Dendritic cell treated with granulocyte-macrophage colony-stimulating factor and Interleukin-4, amounts not matched to agents 40 ng/mL and 50 ng/mL, for 4 days (primary cell): Measurements from ENCODE around the gene ABCB11.
"Not testable (repeated sequence)": the region's sequence is repeated elsewhere in the genome, so short reads cannot be mapped to it uniquely, and the experiment has no call there.

Experiments used
- H3K27ac Mint-ChIP-seq: one replicate; pipeline ENCODE4 v1.8.0; 2022; ENCODE audit warnings: mild to moderate bottlenecking, mixed read lengths
- H3K27me3 Mint-ChIP-seq: one replicate; pipeline ENCODE4 v1.8.0; 2022; ENCODE audit warnings: mild to moderate bottlenecking, mixed read lengths
- H3K36me3 Mint-ChIP-seq: one replicate; pipeline ENCODE4 v1.8.0; 2022; ENCODE audit warnings: low read depth, mixed read lengths
- H3K4me1 Mint-ChIP-seq: one replicate; pipeline ENCODE4 v1.8.0; 2022; ENCODE audit warnings: low read depth, mixed read lengths
- H3K4me3 Mint-ChIP-seq: one replicate; pipeline ENCODE4 v1.8.0; 2022; ENCODE audit warnings: mild to moderate bottlenecking, moderate library complexity, mixed read lengths
- H3K9me3 Mint-ChIP-seq: one replicate; pipeline ENCODE4 v1.8.0; 2022; ENCODE audit warnings: mixed read lengths
- intact Hi-C: fragments of 100-400 bp; cut with micrococcal nuclease; formaldehyde crosslinking; loops from one replicate; pipeline ENCODE4 v1.15.0; 2022

ABCB11 gene

DNA sequence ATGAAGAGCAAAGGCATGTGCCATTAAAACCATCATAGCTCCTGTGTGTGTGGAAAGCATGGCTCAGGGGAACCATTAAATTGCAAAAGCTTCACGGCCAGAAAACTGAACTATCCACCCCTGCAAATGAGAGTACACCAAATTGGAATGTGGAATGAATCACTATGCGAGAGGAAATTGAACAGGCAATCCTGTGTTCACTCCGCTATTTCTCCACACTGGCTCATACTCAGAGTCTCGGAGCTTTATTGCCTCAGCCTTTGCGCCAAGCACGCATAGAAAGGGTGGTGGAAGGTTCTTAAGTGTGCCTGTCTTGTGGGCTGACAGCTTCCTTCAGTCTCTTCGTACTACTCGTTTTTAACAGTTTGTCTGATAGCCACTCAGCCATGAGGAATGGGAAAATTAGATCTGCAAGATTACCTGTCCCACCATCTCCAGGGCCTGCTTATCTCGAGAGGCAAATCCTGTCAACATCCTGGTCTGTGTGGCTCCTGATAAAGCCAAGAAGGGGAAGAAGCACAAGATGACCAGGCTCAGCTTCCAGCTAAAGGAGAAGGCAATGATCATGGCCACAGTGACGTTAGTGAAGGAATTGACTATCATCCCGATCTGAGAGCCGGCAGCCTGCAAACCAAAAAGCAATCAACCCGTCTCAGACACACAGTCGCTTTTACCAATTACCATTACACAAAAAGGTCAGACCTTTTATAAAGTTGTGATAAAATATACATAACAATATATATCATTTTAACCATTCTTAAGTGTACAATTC is 95.1 kb downstream of the ABCB11 start:
- Mint-ChIP-seq H3K4me3 (no peak overlapping the region), H3K27ac (no peak overlapping the region), H3K4me1 (peaks cover 10% of the 10 kb centered on the region), H3K36me3 (no peaks in the 10 kb centered on the region), H3K27me3 (peaks cover 5% of the 10 kb centered on the region), H3K9me3 (no peaks in the 10 kb centered on the region)
- intact Hi-C loops, result no loop called here

DNA sequence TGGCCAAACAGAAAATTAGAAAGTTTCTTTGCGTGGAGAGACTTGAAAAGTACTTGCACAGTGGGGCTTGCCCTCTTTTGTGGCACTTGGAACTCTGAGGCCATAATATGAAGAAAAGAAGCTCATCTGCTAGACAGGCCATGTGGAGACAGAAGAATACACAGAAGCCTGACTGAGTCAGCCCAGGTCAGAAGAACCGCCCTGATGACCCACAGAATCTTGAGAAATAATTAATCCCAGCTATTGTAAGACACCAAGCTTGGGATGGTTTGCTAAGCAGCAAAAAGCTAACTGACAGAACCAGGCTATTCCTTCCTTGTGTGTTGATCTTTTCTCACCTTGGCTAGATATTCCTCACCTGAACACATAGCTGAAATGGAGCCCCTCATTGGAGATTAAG is 96.3 kb downstream of the ABCB11 start:
- no peak overlapping the region for H3K27ac Mint-ChIP-seq
- no peak overlapping the region for H3K4me3 Mint-ChIP-seq
- peaks cover 10% of the 10 kb centered on the region for H3K4me1 Mint-ChIP-seq
- H3K9me3 Mint-ChIP-seq, result no peaks in the 10 kb centered on the region
- intact Hi-C loops, result no loop called here
- peaks cover 5% of the 10 kb centered on the region for H3K27me3 Mint-ChIP-seq
- H3K36me3 Mint-ChIP-seq, result no peaks in the 10 kb centered on the region

DNA sequence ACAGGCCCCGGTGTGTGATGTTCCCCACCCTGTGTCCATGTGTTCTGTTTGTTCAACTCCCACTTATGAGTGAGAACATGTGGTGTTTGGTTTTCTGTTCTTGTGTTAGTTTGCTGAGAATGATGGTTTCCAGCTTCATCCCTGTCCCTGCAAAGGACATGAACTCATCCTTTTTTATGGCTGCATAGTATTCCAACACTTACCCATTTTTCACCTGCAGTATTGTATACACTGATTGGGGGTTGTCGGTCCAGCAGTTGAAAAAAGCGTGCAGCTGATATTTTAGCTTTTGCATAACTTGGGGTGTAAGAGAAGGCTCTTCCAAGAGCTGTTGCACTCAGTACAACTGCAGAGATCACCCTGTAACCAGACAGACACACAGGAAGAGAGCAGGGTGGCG is 99.0 kb downstream of the ABCB11 start:
- not testable (repeated sequence) for H3K27me3 Mint-ChIP-seq, H3K4me3 Mint-ChIP-seq

DNA sequence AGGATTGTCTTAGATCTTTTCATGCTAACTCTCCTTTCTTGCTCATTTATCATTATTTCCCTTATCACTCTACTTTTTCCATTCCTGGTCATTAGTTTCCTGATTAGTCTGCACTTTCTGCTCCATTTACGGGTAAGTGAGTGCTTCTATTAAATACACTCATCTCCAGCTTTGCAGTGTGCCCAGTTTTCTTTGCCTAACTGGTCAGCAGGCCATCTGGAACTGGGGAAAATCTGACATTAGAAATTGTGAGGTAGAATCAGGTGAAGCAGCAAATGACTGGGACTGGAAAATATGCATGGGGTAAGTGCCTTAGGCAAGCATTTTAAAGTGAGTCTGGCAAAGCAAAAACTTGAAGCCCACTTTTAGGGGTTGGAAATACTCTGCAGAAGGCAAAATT is 100.9 kb downstream of the ABCB11 start:
- H3K27me3 Mint-ChIP-seq, result peaks cover 2% of the 10 kb centered on the region

More for the DNA sequence above, 99.0 kb downstream of the ABCB11 start:
- H3K4me1 Mint-ChIP-seq, H3K36me3 Mint-ChIP-seq, intact Hi-C loops, H3K27ac Mint-ChIP-seq, H3K9me3 Mint-ChIP-seq: not testable (repeated sequence)

DNA sequence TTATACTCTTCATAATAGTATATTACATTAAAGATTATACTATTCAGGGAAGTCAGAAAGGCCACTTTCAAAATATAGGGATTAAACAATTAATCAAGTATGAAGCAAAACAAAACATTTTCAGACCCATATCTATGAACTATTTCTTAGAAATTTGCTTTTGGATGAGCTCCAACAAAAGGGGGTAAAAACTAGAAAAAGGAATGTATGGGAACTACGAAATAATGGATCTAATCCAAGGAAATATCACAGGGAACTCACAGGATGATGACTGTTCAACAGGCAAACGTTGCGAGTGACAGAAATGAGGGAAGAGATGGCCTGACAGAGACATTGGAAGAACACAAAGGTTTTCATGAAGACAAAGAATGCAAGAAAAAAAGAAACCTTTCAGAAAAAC is 102.1 kb downstream of the ABCB11 start:
- Mint-ChIP-seq H3K27ac (no peak overlapping the region), H3K36me3 (no peaks in the 10 kb centered on the region), H3K27me3 (peaks cover 2% of the 10 kb centered on the region), H3K4me1 (no peaks in the 10 kb centered on the region), H3K4me3 (no peak overlapping the region), H3K9me3 (no peaks in the 10 kb centered on the region)
- intact Hi-C loops, result no loop called here

More for the DNA sequence above, 100.9 kb downstream of the ABCB11 start:
- intact Hi-C loops, result no loop called here
- H3K4me1 Mint-ChIP-seq, result no peaks in the 10 kb centered on the region
- no peak overlapping the region for H3K4me3 Mint-ChIP-seq
- no peaks in the 10 kb centered on the region for H3K9me3 Mint-ChIP-seq
- H3K36me3 Mint-ChIP-seq, result no peaks in the 10 kb centered on the region
- no peak overlapping the region for H3K27ac Mint-ChIP-seq

DNA sequence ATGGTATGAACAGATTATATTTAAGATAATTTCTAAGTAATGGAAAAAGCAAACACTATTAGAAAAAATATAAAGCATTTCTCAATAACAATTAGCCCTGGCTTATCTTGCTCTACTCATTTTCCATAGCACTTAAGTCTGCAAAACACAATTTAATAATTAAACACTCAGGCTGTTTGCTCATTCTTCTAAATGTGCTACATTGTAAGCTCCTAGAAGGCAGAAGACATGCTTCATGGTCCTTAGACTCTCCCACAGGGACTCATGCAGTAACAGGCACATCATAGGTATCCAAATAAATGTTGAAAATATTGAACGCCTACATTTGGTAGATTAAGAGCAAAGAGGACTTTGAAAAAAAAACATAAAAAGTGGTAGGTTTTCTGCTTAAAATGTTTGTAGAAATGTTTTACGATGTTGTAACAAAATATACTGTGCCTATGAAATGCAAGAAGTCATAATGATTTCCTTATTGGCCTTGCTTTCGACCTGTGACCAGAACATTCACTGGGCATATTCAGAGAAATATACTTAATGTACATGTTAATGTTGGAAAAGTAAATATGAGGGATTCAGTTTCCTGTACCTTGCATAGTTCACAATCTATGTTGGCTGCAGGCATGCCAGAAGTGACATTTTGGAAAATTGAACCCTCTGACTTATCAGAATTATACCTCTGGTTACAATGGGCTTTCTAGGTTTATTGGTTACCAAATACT is 102.9 kb downstream of the ABCB11 start:
- Mint-ChIP-seq H3K9me3 (no peaks in the 10 kb centered on the region), H3K4me1 (no peaks in the 10 kb centered on the region), H3K27ac (no peak overlapping the region), H3K27me3 (peaks cover 2% of the 10 kb centered on the region), H3K36me3 (no peaks in the 10 kb centered on the region), H3K4me3 (no peak overlapping the region)
- intact Hi-C loops, result no loop called here

DNA sequence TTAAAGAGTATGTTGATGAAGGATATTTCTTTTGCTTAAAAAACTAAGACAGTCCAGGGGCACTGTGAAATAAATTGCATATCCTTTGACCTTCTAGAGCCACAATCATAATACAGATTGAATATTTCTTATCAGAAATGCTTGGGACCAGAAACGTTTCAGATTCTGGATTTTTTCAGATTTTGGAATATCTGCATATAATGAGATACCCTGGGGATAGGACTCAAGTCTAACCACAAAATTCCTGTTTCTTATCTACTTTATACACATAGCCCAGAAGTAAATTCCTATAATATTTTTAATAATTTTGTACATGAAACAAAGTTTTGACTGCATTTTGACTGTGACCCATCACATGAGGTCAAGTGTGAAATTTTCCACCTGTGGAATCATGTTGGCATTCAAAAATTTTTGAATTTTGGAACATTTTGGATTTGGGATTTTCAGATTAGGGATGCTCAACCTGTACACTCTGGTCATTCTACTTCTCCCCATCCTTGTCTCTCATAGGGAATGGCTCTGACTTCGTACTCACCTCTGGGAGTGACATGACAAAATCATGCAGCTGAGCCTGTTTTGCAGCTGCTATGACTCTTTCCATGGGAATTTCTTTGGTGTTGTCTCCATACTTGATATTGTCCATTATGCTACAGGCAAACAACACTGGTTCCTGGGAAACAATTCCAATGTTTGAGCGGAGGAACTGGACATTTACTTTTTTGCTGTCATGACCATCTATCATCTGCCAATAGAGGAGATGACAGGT is 104.3 kb downstream of the ABCB11 start:
- intact Hi-C loops, result no loop called here
- Mint-ChIP-seq H3K4me3 (no peak overlapping the region), H3K27ac (no peak overlapping the region), H3K4me1 (no peaks in the 10 kb centered on the region), H3K36me3 (no peaks in the 10 kb centered on the region), H3K9me3 (no peaks in the 10 kb centered on the region), H3K27me3 (no peaks in the 10 kb centered on the region)

DNA sequence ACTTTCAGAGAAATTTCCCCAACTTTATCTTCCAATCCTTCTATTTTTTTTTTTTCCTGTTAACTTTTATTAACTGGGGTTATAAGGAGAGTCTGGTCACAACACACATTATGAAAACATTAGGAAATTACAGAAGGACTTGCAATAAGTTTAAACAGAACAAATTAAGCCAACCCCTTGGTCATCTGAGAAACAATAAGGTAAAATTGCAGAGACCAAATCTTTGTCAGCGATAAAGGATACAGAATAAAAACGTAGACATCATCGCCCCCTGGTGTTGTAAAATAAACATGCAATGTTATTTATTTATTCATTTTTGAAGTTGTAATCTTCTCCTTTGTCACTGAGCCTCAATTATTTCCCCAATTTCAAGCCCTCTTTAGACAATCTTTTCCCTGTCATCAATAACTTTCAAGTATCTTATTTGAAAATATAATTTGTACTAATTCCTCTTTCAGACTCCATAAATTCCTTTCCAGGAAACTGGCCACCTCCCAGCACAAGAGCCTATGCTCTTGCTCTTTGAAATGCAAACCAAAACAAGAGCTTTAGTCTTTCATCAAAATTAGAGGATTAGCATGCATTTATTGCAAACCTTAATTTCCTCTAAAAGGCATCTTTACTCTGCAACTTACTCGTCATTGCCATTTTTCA is 110.5 kb downstream of the ABCB11 start:
- H3K4me1 Mint-ChIP-seq, result no peaks in the 10 kb centered on the region
- H3K36me3 Mint-ChIP-seq, result no peaks in the 10 kb centered on the region
- H3K9me3 Mint-ChIP-seq, result no peaks in the 10 kb centered on the region
- intact Hi-C loops, result loop anchor here (1.0 to 2.0 kb wide), 2 partner anchors 574 to 784 kb away; no protein-coding TSS in a partner anchor
- no peak overlapping the region for H3K27ac Mint-ChIP-seq
- no peaks in the 10 kb centered on the region for H3K27me3 Mint-ChIP-seq
- no peak overlapping the region for H3K4me3 Mint-ChIP-seq

DNA sequence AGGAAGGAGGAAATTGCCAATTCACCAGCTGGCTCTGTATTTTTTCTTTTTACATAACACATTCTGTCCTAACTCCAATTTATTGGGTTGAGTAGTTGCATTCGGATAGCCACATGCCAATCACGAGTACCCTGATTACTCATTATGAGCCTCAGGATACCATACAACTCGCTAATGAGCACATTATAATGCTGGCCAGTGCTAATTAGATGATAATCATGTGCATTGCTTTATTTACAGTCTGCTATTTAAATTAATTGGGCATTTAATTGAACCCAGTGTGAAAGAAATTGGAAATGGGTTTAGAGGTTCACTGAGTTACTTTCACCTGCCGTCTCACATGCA is 114.8 kb downstream of the ABCB11 start:
- H3K4me1 Mint-ChIP-seq, result peaks cover 11% of the 10 kb centered on the region
- peaks cover 14% of the 10 kb centered on the region for H3K27me3 Mint-ChIP-seq
- intact Hi-C loops, result loop anchor here (10.0 kb wide), 2 partner anchors 142 to 672 kb away; partner anchors contain the start of gene STK39
- H3K27ac Mint-ChIP-seq, result no peak overlapping the region
- H3K9me3 Mint-ChIP-seq, result no peaks in the 10 kb centered on the region
- H3K4me3 Mint-ChIP-seq, result no peak overlapping the region
- no peaks in the 10 kb centered on the region for H3K36me3 Mint-ChIP-seq

DNA sequence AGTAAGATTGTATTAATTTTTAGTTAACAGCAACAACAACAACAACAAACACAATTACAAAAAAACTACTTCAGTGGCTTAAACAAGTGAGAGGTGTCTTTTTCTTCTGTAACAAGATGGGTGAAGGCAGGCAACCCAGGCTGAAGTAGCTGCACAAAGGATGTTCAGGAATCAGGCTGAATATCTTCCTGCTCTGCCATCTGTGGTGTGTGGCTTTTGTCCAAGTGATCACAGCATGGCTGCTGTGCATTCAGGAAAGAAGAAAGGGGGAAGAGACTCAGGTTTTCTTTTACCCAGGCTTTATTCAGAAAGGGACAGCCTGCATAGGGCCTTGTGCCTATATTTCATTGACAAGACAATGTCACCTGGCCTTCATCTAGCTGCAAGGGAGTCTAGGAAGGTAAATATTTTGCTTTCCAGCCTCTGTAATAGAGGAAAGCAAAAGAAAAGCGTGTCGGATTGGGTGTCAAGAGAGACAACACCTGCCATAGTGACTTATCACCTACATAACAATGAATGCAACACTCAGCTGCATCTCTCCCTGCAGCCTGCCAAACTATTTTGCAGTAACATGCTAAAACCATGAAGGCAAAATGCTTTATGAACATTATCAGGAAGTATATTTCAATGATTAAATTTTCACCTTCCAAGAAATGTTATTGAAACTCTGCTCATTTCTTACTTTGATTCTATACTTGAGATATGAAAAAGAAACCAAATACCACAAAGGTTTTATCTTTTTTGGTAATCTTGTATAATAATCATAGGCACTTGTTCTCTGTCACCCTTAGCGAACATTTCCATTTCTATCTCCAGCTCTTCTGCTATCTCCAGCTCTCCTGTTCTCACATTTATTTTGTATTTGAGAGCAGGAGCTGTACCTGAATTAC is 115.4 kb downstream of the ABCB11 start:
- H3K4me1 Mint-ChIP-seq, result peaks cover 11% of the 10 kb centered on the region
- H3K4me3 Mint-ChIP-seq, result no peak overlapping the region
- H3K9me3 Mint-ChIP-seq, result no peaks in the 10 kb centered on the region
- intact Hi-C loops, result loop anchor here (10.0 kb wide), 2 partner anchors 141 to 671 kb away; partner anchors contain the start of gene STK39
- no peak overlapping the region for H3K27ac Mint-ChIP-seq
- no peaks in the 10 kb centered on the region for H3K36me3 Mint-ChIP-seq
- peaks cover 14% of the 10 kb centered on the region for H3K27me3 Mint-ChIP-seq

DNA sequence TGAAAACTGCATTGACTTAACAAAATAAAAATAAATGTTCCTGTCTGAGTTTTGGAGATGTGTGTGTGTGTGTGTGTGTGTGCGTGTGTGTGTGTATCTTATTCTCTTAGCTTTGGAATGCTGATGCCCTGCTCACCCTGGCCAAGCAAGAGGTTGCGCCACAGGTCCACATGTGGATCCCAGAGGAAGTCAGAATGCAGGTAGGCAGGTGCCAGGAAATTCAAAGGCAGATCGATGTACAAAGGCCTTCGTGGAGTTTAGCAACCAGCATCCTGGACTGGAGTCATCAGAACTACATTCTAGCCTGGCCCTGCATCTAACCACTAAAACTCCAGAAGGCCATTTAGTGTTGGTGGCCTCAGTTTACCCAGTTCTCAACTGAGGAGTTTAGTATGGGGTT is 117.6 kb downstream of the ABCB11 start:
- H3K4me1 Mint-ChIP-seq, result peaks cover 11% of the 10 kb centered on the region
- no peak overlapping the region for H3K4me3 Mint-ChIP-seq
- no peaks in the 10 kb centered on the region for H3K9me3 Mint-ChIP-seq
- no peak overlapping the region for H3K27ac Mint-ChIP-seq
- H3K27me3 Mint-ChIP-seq, result peaks cover 14% of the 10 kb centered on the region
- H3K36me3 Mint-ChIP-seq, result no peaks in the 10 kb centered on the region
- intact Hi-C loops, result loop anchor here (10.0 kb wide), 2 partner anchors 139 to 669 kb away; partner anchors contain the start of gene STK39

DNA sequence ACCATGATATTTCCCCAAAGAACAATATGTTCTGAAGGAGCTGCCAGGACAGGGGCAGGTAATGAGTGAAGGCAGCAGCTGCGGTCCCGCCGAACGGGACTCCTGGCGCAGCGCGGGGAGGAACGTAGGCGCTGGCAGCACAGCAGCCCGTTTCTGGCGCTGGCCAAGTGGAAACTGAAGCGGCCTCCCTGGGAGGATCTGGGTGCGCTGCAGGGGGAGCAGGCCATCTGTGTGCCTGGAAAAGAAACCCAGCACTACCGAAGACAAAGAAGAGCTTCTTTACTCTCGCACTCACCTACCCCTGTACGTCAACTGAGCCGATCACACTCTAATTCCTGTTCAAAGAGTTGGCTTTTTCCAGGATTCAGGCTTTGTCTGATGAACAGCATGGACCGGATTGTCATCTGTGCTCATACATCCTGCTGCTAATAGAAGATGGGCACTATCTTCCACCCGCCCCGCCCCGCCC is 118.2 kb downstream of the ABCB11 start:
- intact Hi-C loops, result loop anchor here (10.0 kb wide), 2 partner anchors 138 to 668 kb away; partner anchors contain the start of gene STK39
- Mint-ChIP-seq H3K27me3 (peaks cover 14% of the 10 kb centered on the region), H3K27ac (no peak overlapping the region), H3K36me3 (no peaks in the 10 kb centered on the region), H3K4me3 (peak overlapping the region; percentile 65), H3K9me3 (no peaks in the 10 kb centered on the region), H3K4me1 (peaks cover 11% of the 10 kb centered on the region)

DNA sequence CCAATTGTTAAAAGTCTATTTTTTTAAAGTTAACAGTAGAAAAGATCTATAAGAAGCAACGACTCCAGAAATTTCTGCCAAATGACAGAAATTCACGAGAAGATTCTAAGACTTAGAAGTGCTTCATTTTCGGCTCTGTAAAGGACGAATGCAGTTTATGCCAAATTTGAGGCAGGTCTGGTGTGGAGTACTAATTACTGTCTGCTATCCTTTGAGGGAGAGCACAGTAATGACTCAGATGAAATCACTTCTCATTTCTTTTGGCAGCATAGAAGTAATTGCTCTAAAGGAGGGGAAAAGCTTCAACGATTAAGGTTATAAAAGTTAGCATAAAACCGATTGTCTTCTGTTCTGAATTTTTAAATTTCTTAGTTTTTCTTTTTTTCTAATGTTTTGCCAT is 118.7 kb downstream of the ABCB11 start:
- Mint-ChIP-seq H3K4me3 (peak overlapping the region; percentile 65), H3K36me3 (no peaks in the 10 kb centered on the region), H3K4me1 (peaks cover 11% of the 10 kb centered on the region), H3K9me3 (no peaks in the 10 kb centered on the region), H3K27me3 (peaks cover 14% of the 10 kb centered on the region), H3K27ac (no peak overlapping the region)
- intact Hi-C loops, result loop anchor here (10.0 kb wide), 2 partner anchors 138 to 668 kb away; partner anchors contain the start of gene STK39
